GM18499 (cell line): ENCODE measurements around the gene KLHL6.
"Not testable (repeated sequence)": the region's sequence is repeated elsewhere in the genome, so short reads cannot be mapped to it uniquely, and the experiment has no call there.

Experiments used
- ATAC-seq: cut with Tn5 transposase; IDR thresholded peaks from one replicate; pipeline ENCODE4 v1.9.1; 2021; ENCODE audit warnings: moderate number of reproducible peaks; ENCODE audit not compliant: insufficient read depth, unreplicated experiment

KLHL6 gene

GRCh38 chr3:183534249-183534648, 21.3 kb downstream of the KLHL6 start:
- no peak for ATAC-seq

GRCh38 chr3:183533412-183534132, 21.9 kb downstream of the KLHL6 start:
- no peak for ATAC-seq

DNA sequence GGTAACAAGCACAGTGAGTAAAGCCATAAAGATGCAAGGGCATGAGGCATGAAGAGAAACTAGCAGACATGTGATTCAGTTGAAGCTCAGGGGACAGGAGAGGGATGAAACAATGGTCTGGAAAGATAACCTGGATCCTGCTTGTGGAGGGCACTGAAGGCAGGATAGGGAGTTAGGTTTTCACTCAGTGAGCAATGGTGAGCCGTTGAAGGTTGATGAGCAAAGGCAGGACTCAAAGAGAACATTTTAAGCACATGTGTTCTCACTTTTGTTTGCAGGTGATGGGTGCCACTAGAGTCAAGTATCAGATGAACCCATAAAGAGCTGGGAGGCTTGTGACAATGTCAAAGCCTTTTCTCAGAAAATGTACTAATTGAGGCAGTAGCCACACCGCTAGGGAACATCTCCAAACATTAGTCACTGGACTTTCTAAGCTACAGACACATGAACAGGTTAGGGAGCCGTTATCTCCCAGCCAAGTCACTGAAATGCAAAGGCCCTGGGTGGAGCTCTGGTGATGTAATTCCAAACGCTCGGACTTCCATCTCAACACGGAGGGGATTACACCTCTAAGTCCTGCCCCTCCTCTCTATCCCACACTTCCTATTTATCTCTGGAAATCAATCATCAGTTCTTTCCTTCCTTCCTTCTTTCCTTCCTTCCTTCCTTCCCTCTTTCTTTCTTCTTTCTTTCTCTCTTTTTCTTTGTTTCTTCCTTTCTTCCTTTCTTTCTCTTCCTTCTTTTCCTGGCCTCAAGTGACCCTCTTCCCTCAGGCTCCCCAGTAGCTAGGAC, 22.7 kb downstream of the KLHL6 start:
- ATAC-seq = no peak

GRCh38 chr3:183529717-183530116, 25.8 kb downstream of the KLHL6 start:
- no peak for ATAC-seq

GRCh38 chr3:183529185-183529584, 26.3 kb downstream of the KLHL6 start:
- ATAC-seq = no peak

DNA sequence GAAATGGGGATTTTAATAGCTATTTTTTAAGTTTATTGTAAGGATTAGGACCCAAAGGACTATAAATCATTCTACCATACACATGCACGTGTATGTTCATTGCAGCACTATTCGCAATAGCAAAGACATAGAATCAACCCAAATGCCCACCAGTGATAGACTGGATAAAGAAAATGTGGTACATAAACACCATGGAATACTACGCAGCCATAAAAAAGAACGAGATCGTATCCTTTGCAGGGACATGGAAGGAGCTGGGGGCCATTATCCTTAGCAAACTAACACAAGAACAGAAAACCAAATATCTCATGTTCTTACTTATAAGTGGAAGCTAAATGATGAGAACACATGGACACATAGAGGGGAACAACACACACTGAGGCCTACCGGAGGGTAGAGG, 26.7 kb downstream of the KLHL6 start:
- ATAC-seq = not testable (repeated sequence)

DNA sequence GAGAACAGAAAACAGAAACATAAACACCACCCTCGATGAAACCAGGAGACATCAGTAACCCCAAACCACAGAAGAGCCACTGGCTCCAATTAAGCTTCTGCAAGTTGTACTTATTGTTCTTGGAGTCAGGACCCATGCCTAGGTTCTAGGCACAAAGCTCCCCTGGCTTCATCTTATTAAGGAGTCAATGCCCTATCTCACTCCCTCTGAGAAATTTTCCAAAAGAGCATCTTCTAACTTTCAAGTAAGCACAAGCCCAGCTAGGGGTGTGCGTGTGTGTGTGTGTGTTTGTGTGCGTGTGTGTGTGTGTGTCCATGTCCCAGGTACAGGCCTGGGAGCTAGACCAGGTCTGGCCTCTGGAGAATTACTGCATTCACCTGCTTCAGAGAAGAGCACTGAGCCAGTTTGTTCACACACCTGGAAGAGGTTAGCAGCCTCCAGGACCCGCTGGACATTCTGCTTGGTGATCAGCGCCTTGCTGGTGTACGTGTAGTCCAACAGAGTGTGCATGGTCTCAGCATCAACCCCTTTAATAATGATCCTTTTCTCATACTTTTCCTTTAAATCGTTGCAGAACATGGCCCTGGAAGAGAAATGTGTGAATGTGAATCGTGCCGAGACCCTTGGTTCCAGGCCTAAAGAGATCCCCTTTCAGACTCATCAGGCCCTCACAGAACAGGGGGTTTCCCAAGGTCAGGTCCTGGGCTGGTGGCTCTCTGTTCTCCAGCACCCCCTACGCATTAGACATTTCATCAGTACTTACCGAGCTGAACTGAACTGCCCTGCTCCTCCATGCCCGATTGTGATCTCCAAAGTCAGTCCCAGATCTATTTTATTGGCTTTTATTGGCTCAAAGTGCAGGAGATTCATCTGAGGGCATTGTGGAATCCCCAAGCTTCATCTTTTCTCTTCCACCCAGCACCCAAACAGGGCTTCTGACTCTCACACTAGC, 27.8 kb downstream of the KLHL6 start:
- peak; percentile 57 for ATAC-seq

GRCh38 chr3:183526838-183527427, 28.6 kb downstream of the KLHL6 start:
- ATAC-seq = no peak

DNA sequence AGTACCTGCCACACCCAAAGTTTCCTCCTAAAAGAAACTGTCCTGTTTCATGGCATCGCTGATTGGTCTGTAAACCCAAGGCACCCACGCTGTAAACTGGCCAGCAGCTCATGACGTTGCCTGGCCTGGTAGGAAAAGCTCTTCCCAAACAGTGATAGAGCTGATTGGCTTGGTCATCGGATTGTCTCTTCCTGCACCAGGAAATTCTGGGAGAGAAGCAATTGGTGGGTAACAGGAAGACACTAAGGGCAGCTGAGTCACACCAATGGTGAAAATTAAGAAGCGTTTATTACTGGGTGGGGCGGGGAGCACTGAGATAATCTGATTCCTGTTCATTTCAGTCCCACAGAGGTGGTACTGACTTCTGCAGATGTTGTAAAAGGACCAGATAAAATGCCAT, 31.0 kb downstream of the KLHL6 start:
- ATAC-seq = no peak

DNA sequence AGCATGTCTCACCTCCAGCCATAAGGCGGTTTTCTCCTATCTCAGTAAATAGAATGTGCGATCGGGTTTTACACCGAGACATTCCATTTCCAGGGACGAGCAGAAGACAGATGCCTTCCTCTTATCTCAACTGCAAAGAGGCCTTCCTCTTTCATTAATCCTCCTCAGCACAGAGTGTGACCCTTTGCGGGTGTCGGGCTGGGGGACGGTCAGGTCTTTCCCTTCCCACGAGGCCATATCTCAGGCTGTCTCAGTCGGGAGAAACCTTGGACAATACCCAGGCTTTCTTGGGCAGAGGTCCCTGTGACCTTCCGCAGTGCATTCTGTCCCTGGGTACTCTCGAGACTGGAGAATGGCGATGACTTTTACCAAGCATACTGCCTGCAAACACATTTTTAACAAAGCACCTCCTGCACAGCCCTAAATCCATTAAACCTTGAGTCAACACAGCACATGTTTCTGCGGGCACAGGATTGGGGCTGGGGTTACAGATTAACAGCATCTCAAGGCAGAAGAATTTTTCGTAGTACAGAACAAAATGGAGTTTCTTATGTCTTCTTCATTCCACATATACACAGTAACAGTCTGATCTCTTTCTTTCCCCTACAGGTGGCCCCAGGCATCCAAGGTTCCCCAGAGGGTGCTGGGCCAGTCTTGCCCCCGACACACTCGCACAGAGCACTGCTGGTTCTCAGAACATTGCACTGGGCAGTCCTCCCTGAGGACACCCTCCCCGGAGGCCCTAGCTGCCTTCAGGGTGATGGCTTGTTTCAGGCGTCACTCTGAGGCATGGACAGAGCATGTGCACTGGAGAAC, 34.6 kb downstream of the KLHL6 start:
- ATAC-seq = not testable (repeated sequence)

- ATAC-seq = not testable (repeated sequence)
Observed at GRCh38 chr3:183520295-183520694, 35.2 kb downstream of the KLHL6 start.

DNA sequence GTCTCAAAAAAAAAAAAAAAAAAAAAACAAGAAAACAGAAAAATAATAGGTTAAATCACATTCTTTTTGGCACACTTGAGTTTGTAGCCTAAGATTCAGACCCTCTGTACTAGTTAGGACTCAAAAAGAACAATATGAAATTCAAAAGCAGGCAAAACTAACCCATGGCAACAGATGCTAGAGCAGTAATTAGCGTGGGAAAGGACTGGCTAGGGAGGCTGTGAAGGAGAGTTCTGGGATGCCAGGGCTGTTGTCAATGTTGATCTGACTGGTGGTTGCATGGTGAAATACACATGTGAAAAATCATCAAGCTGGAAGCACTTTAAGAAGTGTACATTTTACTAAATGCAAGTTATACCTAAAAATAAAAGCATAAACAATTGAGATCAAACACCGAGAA, 35.6 kb downstream of the KLHL6 start:
- no peak for ATAC-seq

DNA sequence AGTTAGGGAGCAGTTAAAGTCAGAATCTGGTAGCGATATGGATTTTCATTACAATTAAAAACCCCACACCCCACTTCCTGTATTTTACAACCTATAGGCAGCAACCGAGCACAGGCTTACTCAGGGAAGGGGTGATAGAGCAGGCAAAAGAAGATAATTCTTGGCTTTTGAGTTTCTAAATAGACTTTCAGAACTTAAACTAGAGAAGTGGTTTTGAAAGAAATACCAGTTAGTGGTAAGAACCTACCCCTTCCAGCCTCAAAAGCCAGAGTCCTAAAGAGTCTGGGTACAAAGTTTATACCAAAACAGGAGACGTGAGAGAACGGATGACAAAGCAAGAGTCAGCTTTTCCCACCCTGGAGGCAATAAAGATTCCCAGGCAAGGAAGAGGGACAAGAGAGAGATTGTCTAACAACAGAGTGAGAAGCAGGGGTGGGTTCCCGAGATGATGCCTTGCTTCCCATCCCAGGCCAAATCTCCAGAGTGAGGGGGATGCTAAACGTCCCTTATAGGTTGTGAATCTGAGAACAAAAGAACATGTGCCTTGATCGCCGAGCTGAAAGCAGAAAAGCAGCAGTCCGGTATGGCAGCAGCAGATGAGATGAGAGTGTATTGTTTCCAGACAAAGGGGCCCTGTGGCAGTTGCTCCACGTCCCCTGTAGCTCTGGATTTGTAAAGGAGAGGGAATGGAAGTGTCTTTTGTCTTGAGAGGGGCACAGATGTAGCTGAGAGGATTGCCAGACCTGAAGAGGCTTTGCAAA, 36.8 kb downstream of the KLHL6 start:
- ATAC-seq = no peak

GRCh38 chr3:183517607-183518006, 37.9 kb downstream of the KLHL6 start:
- ATAC-seq = no peak

DNA sequence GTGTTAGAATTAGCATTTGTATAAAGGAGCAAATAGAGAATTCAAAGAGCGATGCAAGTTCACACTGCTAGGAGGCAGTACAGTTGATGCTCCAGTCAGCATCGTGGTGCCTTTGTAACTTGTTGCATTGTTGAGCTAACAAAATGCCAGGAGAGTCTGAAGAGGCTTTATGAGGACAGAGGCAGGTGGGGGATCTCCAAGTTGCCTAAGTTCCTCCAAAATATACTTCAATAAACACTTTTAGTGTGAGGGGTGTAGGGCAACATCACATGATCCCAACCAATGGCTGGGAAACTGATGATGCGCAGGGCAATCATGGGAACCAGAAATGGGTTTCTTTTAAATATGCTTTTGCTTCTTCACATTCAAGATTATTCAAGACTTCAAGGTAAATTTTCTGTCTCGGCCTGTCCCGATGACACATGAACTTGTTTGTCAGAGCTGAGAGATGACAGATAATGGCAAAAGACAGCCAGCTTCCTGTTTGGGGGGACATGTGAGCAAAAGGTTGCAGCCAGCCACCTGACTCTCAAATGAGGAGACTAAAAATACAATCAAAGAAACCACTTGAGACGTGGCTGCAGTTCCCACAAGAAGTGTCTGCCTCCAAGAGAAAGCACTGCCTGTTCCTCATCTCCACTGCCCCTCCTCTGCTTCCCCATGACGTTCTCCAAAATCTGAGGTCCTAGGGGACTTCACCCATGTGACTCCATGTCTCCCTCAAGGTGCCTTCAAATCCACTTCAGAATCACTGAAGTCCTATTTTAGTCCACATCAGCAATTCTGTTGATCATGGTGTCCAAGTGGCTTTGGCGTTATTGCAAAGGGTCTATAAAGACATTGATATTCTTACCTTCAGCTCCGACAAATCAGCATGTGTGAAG, 39.3 kb downstream of the KLHL6 start:
- ATAC-seq = peak; percentile 70

DNA sequence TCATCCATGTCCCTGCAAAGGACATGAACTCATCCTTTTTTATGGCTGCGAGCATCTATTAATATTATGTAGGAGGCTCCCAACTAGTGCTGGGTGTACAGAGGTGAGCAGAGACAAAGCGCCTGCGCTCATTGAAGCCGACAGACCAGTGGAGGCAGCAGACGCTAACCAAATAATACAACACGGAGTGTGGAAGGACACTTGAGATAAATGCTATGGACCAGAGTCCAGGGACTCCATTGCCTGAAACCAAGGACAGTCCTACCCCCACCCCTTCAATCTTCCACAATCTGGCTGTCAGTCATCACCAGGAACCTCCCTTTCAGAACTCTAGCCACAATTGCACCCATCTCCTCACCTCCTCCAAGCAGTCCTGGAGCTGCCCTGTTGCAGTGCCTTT, 41.5 kb downstream of the KLHL6 start:
- ATAC-seq = no peak

- no peak for ATAC-seq
Observed at GRCh38 chr3:183513046-183513706, 42.3 kb downstream of the KLHL6 start.
